ENCODE results near the gene RNF217. TPM values are rescaled to one million over a fixed set of nuclear protein-coding genes. Genes with fewer than 3 reads are reported as not detected.

RNF217 gene
- polyA plus RNA-seq, 1 donor from 2014 or later: 0.41 TPM

Other genes with a start within 250 kb of the RNF217 start
- 33.9 TPM for gene TPD52L1, start 191.3 kb downstream of the RNF217 start, polyA plus RNA-seq (ENCODE audit: insufficient read depth, low read depth, low replicate concordance)

Measured in brain (organoid and tissue), 1 donor.